Measurements from ENCODE around the gene RUFY3.

GRCh38 chr4:70703619-70704214, 18.0 kb upstream of the RUFY3 start:
- TF ChIP-seq ATF3 (IDR thresholded peaks at IDR 0.05), result no peak
- no peak for TF ChIP-seq RAD21 (IDR thresholded peaks at IDR 0.05; ENCODE audit: low read depth)
- TF ChIP-seq CTCF (IDR thresholded peaks at IDR 0.05 in 2 of 3, conservative IDR thresholded peaks at IDR 0.05 in 1 of 3; ENCODE audit: borderline replicate concordance in 1 of 3, insufficient read depth in 1 of 3, low read depth in 2 of 3, low read length in 2 of 3), result no peak
- TF ChIP-seq EZH2phosphoT487 (IDR thresholded peaks at IDR 0.05; ENCODE audit: borderline replicate concordance), result no peak
- TF ChIP-seq POLR2AphosphoS5 (IDR thresholded peaks at IDR 0.05; ENCODE audit: low read depth, low read length), result no peak
- TF ChIP-seq MAX (IDR thresholded peaks at IDR 0.05), result no peak
- TF ChIP-seq POLR2A (IDR thresholded peaks at IDR 0.05; ENCODE audit: borderline replicate concordance, extremely low read depth, insufficient read depth, insufficient read length), result no peak
- no peak for TF ChIP-seq REST (IDR thresholded peaks at IDR 0.05; ENCODE audit: low read depth)
- TF ChIP-seq ZNF274 (IDR thresholded peaks at IDR 0.05; ENCODE audit: low read depth, low read length), result no peak

Data from HCT116 (cell line).